IMR-90 (cell line): ENCODE measurements around the gene ACTN2. TPM values are rescaled to one million over a fixed set of nuclear protein-coding genes. Genes with fewer than 3 reads are reported as not detected.
A peak's percentile ranks its signal among the peaks of the same experiment; 100 is the strongest.

Source experiments
- ATAC-seq: fragments of 200-7000 bp; cut with Tn5 transposase; 2 replicates; pipeline ENCODE4 v1.9.1; 2020; ENCODE audit warnings: low read depth, mild to moderate bottlenecking, moderate library complexity
- BruUV-seq: library from RNA; stranded (reverse); fragments of 400-500 nt; replicated peaks from 2 replicates; lab custom pipeline; 2021; lab: Mats Ljungman, UMichigan
- CTCF ChIA-PET: fragments of 300-600 bp; formaldehyde crosslinking; extraction: SDS; loops from one replicate; lab custom pipeline; 2021; ENCODE audit warnings: antibody characterized with exemption; lab: Yijun Ruan, JAX
- POLR2A ChIA-PET: fragments of 300-600 bp; sonication (Branson Sonifier 250); formaldehyde crosslinking; loops from one replicate; lab custom pipeline; 2022; ENCODE audit warnings: antibody characterized with exemption; ENCODE audit not compliant: unreplicated experiment; lab: Charles Lee
- DNase-seq: peaks from one replicate; pipeline ENCODE4 v3.0.0; 2013
- H2AFZ ChIP-seq: replicated peaks from 2 replicates; pipeline ENCODE3; 2013; ENCODE audit warnings: low read length, mild to moderate bottlenecking; ENCODE audit not compliant: poor library complexity
- H2AK5ac ChIP-seq: 2 replicates; pipeline ENCODE4 v1.6.1; 2013; ENCODE audit warnings: low read depth, low read length, inconsistent platforms
- H2AK9ac ChIP-seq: replicated peaks from 2 replicates; pipeline ENCODE3; 2013; ENCODE audit warnings: mild to moderate bottlenecking, low read depth, low read length, moderate library complexity; ENCODE audit not compliant: poor library complexity
- H2BK120ac ChIP-seq: 2 replicates; pipeline ENCODE4 v1.6.1; 2013; ENCODE audit warnings: low read depth, low read length, inconsistent platforms
- H2BK15ac ChIP-seq: 3 replicates; pipeline ENCODE4 v1.6.1; 2013; ENCODE audit warnings: low read depth, low read length, inconsistent platforms
- H2BK20ac ChIP-seq: 2 replicates; pipeline ENCODE4 v1.6.1; 2013; ENCODE audit warnings: low read depth, mild to moderate bottlenecking, inconsistent platforms, low read length, moderate library complexity
- H2BK5ac ChIP-seq: 2 replicates; pipeline ENCODE4 v1.6.1; 2013; ENCODE audit warnings: mild to moderate bottlenecking, low read depth, low read length, inconsistent platforms; ENCODE audit not compliant: poor library complexity, severe bottlenecking
- H3K14ac ChIP-seq: replicated peaks from 2 replicates; pipeline ENCODE4 v1.6.1; 2013; ENCODE audit warnings: low read depth, low read length, inconsistent platforms
- H3K18ac ChIP-seq: 2 replicates; pipeline ENCODE4 v1.6.1; 2013; ENCODE audit warnings: low read depth, low read length, control low read depth
- H3K23ac ChIP-seq: 2 replicates; pipeline ENCODE4 v1.6.1; 2013; ENCODE audit warnings: low read depth, low read length, inconsistent platforms
- H3K27ac ChIP-seq: 2 replicates; pipeline ENCODE4 v1.5.1; 2013; ENCODE audit warnings: mild to moderate bottlenecking, control low read depth, low read length; ENCODE audit not compliant: insufficient read depth
- H3K27me3 ChIP-seq: 2 replicates; pipeline ENCODE4 v1.6.1; 2013; ENCODE audit warnings: low read length; ENCODE audit not compliant: control insufficient read depth, insufficient read depth
- H3K36me3 ChIP-seq: 2 replicates; pipeline ENCODE4 v1.6.1; 2013; ENCODE audit warnings: low read length, mixed read lengths; ENCODE audit not compliant: control insufficient read depth, insufficient read depth
- H3K4ac ChIP-seq: 2 replicates; pipeline ENCODE4 v1.6.1; 2013; ENCODE audit warnings: low read depth, low read length, inconsistent platforms
- H3K4me1 ChIP-seq: 2 replicates; pipeline ENCODE4 v1.6.1; 2013; ENCODE audit warnings: low read length, mixed read lengths; ENCODE audit not compliant: control insufficient read depth, insufficient read depth
- H3K4me2 ChIP-seq: 2 replicates; pipeline ENCODE4 v1.6.1; 2013; ENCODE audit warnings: low read depth, mild to moderate bottlenecking, control low read depth, low read length, moderate library complexity
- H3K4me3 ChIP-seq: 2 replicates; pipeline ENCODE4 v1.5.1; 2013; ENCODE audit warnings: low read depth, mild to moderate bottlenecking, control low read depth, low read length, moderate library complexity; ENCODE audit not compliant: insufficient read depth
- H3K56ac ChIP-seq: 2 replicates; pipeline ENCODE4 v1.6.1; 2013; ENCODE audit warnings: low read length, inconsistent platforms; ENCODE audit not compliant: insufficient read depth; ENCODE audit errors: extremely low read depth
- H3K79me1 ChIP-seq, 2 experiments: 2 replicates each; pipeline ENCODE4 v1.6.1; 2013; ENCODE audit warnings: low read length in 2 of 2, inconsistent platforms in 1 of 2, low read depth in 1 of 2
- H3K9ac ChIP-seq: 2 replicates; pipeline ENCODE4 v1.6.1; 2013; ENCODE audit warnings: low read depth, low read length, control low read depth
- H3K9me1 ChIP-seq: 2 replicates; pipeline ENCODE4 v1.6.1; 2013; ENCODE audit warnings: low read length, inconsistent platforms; ENCODE audit not compliant: insufficient read depth
- H3K9me3 ChIP-seq: 2 replicates; pipeline ENCODE4 v1.6.1; 2013; ENCODE audit warnings: low read length; ENCODE audit not compliant: control insufficient read depth, insufficient read depth
- H4K20me1 ChIP-seq: 2 replicates; pipeline ENCODE4 v1.6.1; 2013; ENCODE audit warnings: low read length, inconsistent platforms; ENCODE audit not compliant: insufficient read depth
- H4K5ac ChIP-seq: 2 replicates; pipeline ENCODE4 v1.6.1; 2013; ENCODE audit warnings: mild to moderate bottlenecking, low read depth, low read length, control low read depth
- H4K8ac ChIP-seq, 2 experiments: 2 replicates each; pipeline ENCODE4 v1.6.1; 2013; ENCODE audit warnings: low read depth in 2 of 2, low read length in 2 of 2, control low read depth in 1 of 2, inconsistent platforms in 1 of 2
- H4K91ac ChIP-seq: 2 replicates; pipeline ENCODE4 v1.6.1; 2013; ENCODE audit warnings: low read depth, low read length, inconsistent platforms; ENCODE audit not compliant: insufficient read depth
- BHLHE40 ChIP-seq: fragments of 150-350 bp; IDR thresholded peaks from 2 replicates; pipeline ENCODE4 v1.6.1; 2016; ENCODE audit warnings: mild to moderate bottlenecking, low read depth, low read length
- CEBPB ChIP-seq: IDR thresholded peaks from 2 replicates; pipeline ENCODE4 v1.6.1; 2012; ENCODE audit warnings: low read depth, low read length, improper control_type of control experiment
- CHD1 ChIP-seq: IDR thresholded peaks from 2 replicates; pipeline ENCODE4 v1.6.1; 2012; ENCODE audit warnings: low read depth, low read length, improper control_type of control experiment
- CTCF ChIP-seq: conservative IDR thresholded peaks from 2 replicates; pipeline ENCODE4 v1.5.1; 2012; ENCODE audit warnings: mild to moderate bottlenecking, low read depth, low read length, improper control_type of control experiment
- ELK1 ChIP-seq: fragments of 150-350 bp; IDR thresholded peaks from 2 replicates; pipeline ENCODE4 v1.6.1; 2016; ENCODE audit warnings: low read depth, mild to moderate bottlenecking, low read length, moderate library complexity, borderline replicate concordance
- FOS ChIP-seq: fragments of 150-350 bp; IDR thresholded peaks from 2 replicates; pipeline ENCODE4 v1.6.1; 2016; ENCODE audit warnings: low read depth, low read length
- MAFK ChIP-seq: IDR thresholded peaks from 2 replicates; pipeline ENCODE4 v1.6.1; 2012; ENCODE audit warnings: low read depth, low read length, improper control_type of control experiment
- MAZ ChIP-seq: IDR thresholded peaks from 2 replicates; pipeline ENCODE4 v1.6.1; 2012; ENCODE audit warnings: low read depth, mild to moderate bottlenecking, low read length, improper control_type of control experiment, moderate library complexity, borderline replicate concordance
- MXI1 ChIP-seq: IDR thresholded peaks from 2 replicates; pipeline ENCODE4 v1.6.1; 2012; ENCODE audit warnings: low read depth, mild to moderate bottlenecking, low read length, moderate library complexity, borderline replicate concordance
- NFE2L2 ChIP-seq: fragments of 150-350 bp; IDR thresholded peaks from 2 replicates; pipeline ENCODE4 v1.6.1; 2016; ENCODE audit warnings: low read depth, mild to moderate bottlenecking, low read length
- POLR2A ChIP-seq: IDR thresholded peaks from 2 replicates; pipeline ENCODE4 v1.6.1; 2012; ENCODE audit warnings: mild to moderate bottlenecking, low read depth, low read length
- RAD21 ChIP-seq: IDR thresholded peaks from 2 replicates; pipeline ENCODE4 v1.6.1; 2012; ENCODE audit warnings: low read length, improper control_type of control experiment
- RCOR1 ChIP-seq: IDR thresholded peaks from 2 replicates; pipeline ENCODE4 v1.6.1; 2012; ENCODE audit warnings: mild to moderate bottlenecking, low read length, improper control_type of control experiment; ENCODE audit not compliant: insufficient replicate concordance
- RFX5 ChIP-seq: IDR thresholded peaks from 2 replicates; pipeline ENCODE4 v1.8.0; 2012; ENCODE audit warnings: low read depth, mild to moderate bottlenecking, low read length, moderate library complexity
- SMC3 ChIP-seq: fragments of 150-350 bp; IDR thresholded peaks from 2 replicates; pipeline ENCODE4 v1.6.1; 2016; ENCODE audit warnings: low read depth, mild to moderate bottlenecking, antibody characterized with exemption, low read length, moderate library complexity
- USF2 ChIP-seq: fragments of 150-350 bp; IDR thresholded peaks from 2 replicates; pipeline ENCODE4 v1.6.1; 2017; ENCODE audit warnings: mild to moderate bottlenecking, antibody characterized with exemption, low read length, low read depth
- WGBS, 2 experiments: methylation state at CpG; one replicate each; pipeline versions ENCODE4 v1.1.5 to v1.1.7; 2013; ENCODE audit warnings: missing lambda C conversion rate in 2 of 2; ENCODE audit not compliant: insufficient read length in 1 of 2; ENCODE audit errors: extremely low coverage in 2 of 2; 5-methylcytosine and 5-hydroxymethylcytosine counted together
- dilution Hi-C: fragments of 300-500 bp; cut with HindIII; formaldehyde crosslinking; loops from one replicate; pipeline ENCODE4 v1.14.3; 2018; ENCODE audit warnings: low sequenced_read_pairs; ENCODE audit not compliant: unreplicated experiment
- in situ Hi-C: fragments of 300-500 bp; cut with MboI; formaldehyde crosslinking; loops from 3 replicates; pipeline ENCODE4 v1.14.3; 2019; ENCODE audit warnings: low sequenced_read_pairs, inconsistent platforms, mixed read lengths
- intact Hi-C: fragments of 100-400 bp; cut with micrococcal nuclease; formaldehyde crosslinking; loops from 2 replicates; pipeline ENCODE4 v1.10.0; 2022
- polyA plus RNA-seq, 3 experiments: library from polyadenylated mRNA; depleted of rRNA; stranded (reverse); fragments of >200 nt; gene quantifications; 2 replicates each; pipeline ENCODE4 v1.2.3, GENCODE V29; 2012; ENCODE audit warnings: low replicate concordance in 1 of 3
- total RNA-seq: library from RNA; depleted of rRNA; stranded (reverse); fragments of >200 nt; gene quantifications from 2 replicates; pipeline ENCODE4 v1.2.3, GENCODE V29; 2012

ACTN2 gene
- total and polyA plus RNA-seq, 2 of the 4 experiments (the other 2 are of a cell fraction), result under 0.01 TPM; not detected in 1

- Histone ChIP-seq H3K27ac (no peak overlapping the region), H2AK5ac (no peak overlapping the region), H4K20me1 (no peaks in the 10 kb centered on the region), H3K14ac (no peak overlapping the region), H3K9ac (no peak overlapping the region), H4K91ac (no peak overlapping the region), H3K9me3 (no peaks in the 10 kb centered on the region), H2BK5ac (no peak overlapping the region), H2BK15ac (no peak overlapping the region), H3K4me1 (peaks cover 11% of the 10 kb centered on the region; the same call in 1 of the 2 replicates), H3K79me1 (peaks cover 14 to 21% of the 10 kb centered on the region in 2 experiments), H4K8ac (no peak overlapping the region), H3K4me2 (no peak overlapping the region), H3K4ac (no peak overlapping the region), H3K18ac (no peak overlapping the region), H2AK9ac (no peak overlapping the region), H3K36me3 (peaks cover 13% of the 10 kb centered on the region), H2BK120ac (no peak overlapping the region), H3K4me3 (no peak overlapping the region), H2BK20ac (no peak overlapping the region), H2AFZ (no peak overlapping the region), H4K5ac (no peak overlapping the region), H3K56ac (no peak overlapping the region), H3K27me3 (no peaks in the 10 kb centered on the region), H3K23ac (no peak overlapping the region), H3K9me1 (0 out of 2 replicates have a peak, but pooled peaks cover 3% of the 10 kb centered on the region)
- POLR2A ChIA-PET, result interaction anchor here (0.6 kb wide), 1 partner anchor 8 kb away, joined by 3 read pairs; no protein-coding TSS in a partner anchor
- dilution Hi-C loops (no loop called here), intact Hi-C loops (no loop called here), in situ Hi-C loops (no loop called here)
- CTCF ChIA-PET, result interaction anchor here (0.6 to 1.3 kb wide), 2 partner anchors 59 to 366 kb away, joined by 3 to 4 read pairs; no protein-coding TSS in a partner anchor
- WGBS, 2 experiments, result no CpG with 5 or more reads among the region's 2 CpGs
- DNase-seq, result peak; percentile 9
- BruUV-seq, result no TSS peak
- no peak for ATAC-seq
- TF ChIP-seq MAFK (no peak), MXI1 (no peak), FOS (no peak), ELK1 (no peak), USF2 (no peak), NFE2L2 (no peak), CTCF (no peak), BHLHE40 (no peak), MAZ (no peak), RAD21 (no peak), POLR2A (no peak), CHD1 (no peak), RCOR1 (no peak), RFX5 (no peak), SMC3 (no peak), CEBPB (no peak)
Observed at GRCh38 chr1:236808005-236808404, 121.7 kb downstream of the ACTN2 start.
